SK-N-SH treated with all-trans-retinoic acid at 6 μM for 48 hours (cell line): ENCODE data around the gene KLHL33.

ENCODE experiments used
- ATAC-seq: fragments of 200-7000 bp; cut with Tn5 transposase; 3 replicates; pipeline ENCODE4 v1.9.1; 2020; ENCODE audit warnings: mild to moderate bottlenecking, moderate library complexity
- ARNTL ChIP-seq: fragments of 450-650 bp; formaldehyde crosslinking; IDR thresholded peaks from 2 replicates; pipeline ENCODE4 v1.5.0; 2020; ENCODE audit warnings: low read depth, mild to moderate bottlenecking, moderate library complexity, borderline replicate concordance
- CSDC2 ChIP-seq: fragments of 250-450 bp; sonication (Bioruptor Pico); IDR thresholded peaks from 2 replicates; pipeline ENCODE4 v1.5.0; 2020; ENCODE audit warnings: mild to moderate bottlenecking, moderate library complexity
- ESRRG ChIP-seq: fragments of 250-450 bp; sonication (Bioruptor Pico); IDR thresholded peaks from 2 replicates; pipeline ENCODE4 v1.6.1; 2021; ENCODE audit warnings: mild to moderate bottlenecking
- GLIS3 ChIP-seq: fragments of 250-450 bp; sonication (Bioruptor Pico); IDR thresholded peaks from 2 replicates; pipeline ENCODE4 v1.5.0; 2020; ENCODE audit warnings: mild to moderate bottlenecking, moderate library complexity
- ISL1 ChIP-seq: fragments of 250-450 bp; sonication (Bioruptor Pico); IDR thresholded peaks from 2 replicates; pipeline ENCODE4 v2.1.2; 2022; ENCODE audit warnings: mild to moderate bottlenecking, moderate library complexity
- OSR1 ChIP-seq: fragments of 250-450 bp; sonication (Bioruptor Pico); IDR thresholded peaks from 2 replicates; pipeline ENCODE4 v1.8.0; 2022; ENCODE audit warnings: moderate library complexity, mild to moderate bottlenecking, inconsistent platforms
- PATZ1 ChIP-seq: fragments of 250-450 bp; sonication (Bioruptor Pico); IDR thresholded peaks from 2 replicates; pipeline ENCODE4 v1.8.0; 2020; ENCODE audit warnings: mild to moderate bottlenecking, moderate library complexity, borderline replicate concordance
- PPARA ChIP-seq: fragments of 250-450 bp; sonication (Bioruptor Pico); IDR thresholded peaks from 2 replicates; pipeline ENCODE4 v1.5.0; 2020; ENCODE audit warnings: mild to moderate bottlenecking, borderline replicate concordance
- RARB ChIP-seq: fragments of 250-450 bp; sonication (Bioruptor Pico); IDR thresholded peaks from 2 replicates; pipeline ENCODE4 v1.8.0; 2021; ENCODE audit warnings: mild to moderate bottlenecking, moderate library complexity
- SNAI2 ChIP-seq: fragments of 250-450 bp; sonication (Bioruptor Pico); IDR thresholded peaks from 2 replicates; pipeline ENCODE4 v1.5.0; 2020; ENCODE audit warnings: mild to moderate bottlenecking, moderate library complexity
- TCF4 ChIP-seq: fragments of 250-450 bp; sonication (Bioruptor Pico); IDR thresholded peaks from 2 replicates; pipeline ENCODE4 v1.8.0; 2021; ENCODE audit warnings: mild to moderate bottlenecking, moderate library complexity, borderline replicate concordance
- TOX ChIP-seq: fragments of 250-450 bp; sonication (Bioruptor Pico); IDR thresholded peaks from 2 replicates; pipeline ENCODE4 v1.8.0; 2021; ENCODE audit warnings: mild to moderate bottlenecking, moderate library complexity, borderline replicate concordance
- ZFP3 ChIP-seq: fragments of 250-450 bp; sonication (Bioruptor Pico); IDR thresholded peaks from 2 replicates; pipeline ENCODE4 v1.5.0; 2020; ENCODE audit warnings: mild to moderate bottlenecking, moderate library complexity
- ZFP30 ChIP-seq: fragments of 450-650 bp; formaldehyde crosslinking; IDR thresholded peaks from 2 replicates; pipeline ENCODE4 v1.5.0; 2022; ENCODE audit warnings: mild to moderate bottlenecking, moderate library complexity
- ZNF565 ChIP-seq: fragments of 450-650 bp; formaldehyde crosslinking; conservative IDR thresholded peaks from 2 replicates; pipeline ENCODE4 v1.5.0; 2020; ENCODE audit warnings: low read depth, mild to moderate bottlenecking, moderate library complexity
- ZNF70 ChIP-seq: fragments of 450-650 bp; formaldehyde crosslinking; IDR thresholded peaks from 2 replicates; pipeline ENCODE4 v1.5.0; 2020; ENCODE audit warnings: mild to moderate bottlenecking, moderate library complexity
- TF ChIP-seq, protein P1 (sequence below): fragments of 250-450 bp; sonication (Bioruptor Pico); IDR thresholded peaks from 2 replicates; pipeline ENCODE4 v1.5.1; 2021; ENCODE audit warnings: mild to moderate bottlenecking, moderate library complexity
- TF ChIP-seq, protein P2 (sequence below): fragments of 250-450 bp; sonication (Bioruptor Pico); IDR thresholded peaks from 2 replicates; pipeline ENCODE4 v1.8.0; 2021; ENCODE audit warnings: low read depth, mild to moderate bottlenecking, moderate library complexity, borderline replicate concordance
- TF ChIP-seq, protein P3 (sequence below): fragments of 250-450 bp; sonication (Bioruptor Pico); IDR thresholded peaks from 2 replicates; pipeline ENCODE4 v1.5.1; 2020; ENCODE audit warnings: low read depth, mild to moderate bottlenecking, moderate library complexity

Gene KLHL33

DNA sequence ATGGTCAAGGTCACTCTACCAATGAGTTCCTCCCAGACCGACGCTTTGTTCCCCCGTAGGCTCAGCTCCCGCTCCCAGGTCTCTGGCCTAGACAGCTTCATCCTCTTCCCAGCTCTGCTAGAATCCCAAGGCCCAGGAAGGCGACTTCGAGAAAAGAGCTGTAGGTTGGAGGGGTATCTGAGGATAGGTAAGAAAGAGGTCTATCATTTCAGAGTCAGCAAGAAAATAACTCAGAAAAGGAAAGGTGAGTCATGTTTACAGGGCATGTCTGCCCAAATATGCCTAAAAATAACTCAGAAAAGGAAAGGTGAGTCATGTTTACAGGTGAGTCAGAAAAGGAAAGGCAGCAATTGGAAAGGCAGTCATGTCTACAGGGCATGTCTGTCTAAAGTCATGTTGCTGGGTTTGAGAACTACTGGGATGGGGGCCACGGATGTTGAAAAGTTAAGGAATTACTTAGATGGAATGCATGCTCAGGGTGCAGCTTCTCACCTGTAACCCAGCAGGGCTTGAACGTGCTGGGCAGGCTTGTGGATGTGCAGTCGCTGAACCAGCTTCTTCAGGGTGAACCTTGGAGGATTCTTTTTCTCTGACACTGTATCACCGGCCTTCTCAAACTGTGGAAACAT is 34.9 kb downstream of the KLHL33 start:
- TF ChIP-seq ZNF565, result no peak
- no peak for TF ChIP-seq SNAI2 (CRISPR knock-in tag)
- no peak for TF ChIP-seq ZFP30
- TF ChIP-seq OSR1 (CRISPR knock-in tag), result no peak
- no peak for ATAC-seq

GRCh38 chr14:20400589-20400964 is 35.4 kb downstream of the KLHL33 start:
- TF ChIP-seq SNAI2 (CRISPR knock-in tag), result no peak
- no peak for TF ChIP-seq TOX (CRISPR knock-in tag)
- TF ChIP-seq ZFP30, result no peak
- ATAC-seq, result no peak

DNA sequence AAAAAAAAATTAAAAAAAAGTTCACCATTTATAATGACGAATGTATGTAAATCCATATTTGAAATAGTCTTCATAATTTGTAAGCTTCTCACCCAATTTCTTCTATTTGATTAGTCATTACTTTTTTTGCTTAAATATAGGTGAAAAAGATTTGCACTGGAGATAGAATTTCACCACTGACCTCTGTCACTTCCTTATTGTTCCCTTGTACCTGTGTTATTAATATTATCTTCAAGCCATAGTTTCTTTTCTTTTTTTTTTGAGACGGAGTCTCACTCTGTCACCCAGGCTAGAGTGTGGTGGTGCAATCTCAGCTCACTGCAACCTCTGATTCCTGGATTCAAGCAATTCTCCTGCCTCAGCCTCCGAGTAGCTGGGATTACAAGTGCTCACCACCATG is 38.5 kb downstream of the KLHL33 start:
- no peak for ATAC-seq
- TF ChIP-seq PPARA (CRISPR knock-in tag) (no peak), TCF4 (no peak), OSR1 (CRISPR knock-in tag) (no peak), TOX (CRISPR knock-in tag) (no peak), ZFP3 (no peak), SNAI2 (CRISPR knock-in tag) (no peak)

DNA sequence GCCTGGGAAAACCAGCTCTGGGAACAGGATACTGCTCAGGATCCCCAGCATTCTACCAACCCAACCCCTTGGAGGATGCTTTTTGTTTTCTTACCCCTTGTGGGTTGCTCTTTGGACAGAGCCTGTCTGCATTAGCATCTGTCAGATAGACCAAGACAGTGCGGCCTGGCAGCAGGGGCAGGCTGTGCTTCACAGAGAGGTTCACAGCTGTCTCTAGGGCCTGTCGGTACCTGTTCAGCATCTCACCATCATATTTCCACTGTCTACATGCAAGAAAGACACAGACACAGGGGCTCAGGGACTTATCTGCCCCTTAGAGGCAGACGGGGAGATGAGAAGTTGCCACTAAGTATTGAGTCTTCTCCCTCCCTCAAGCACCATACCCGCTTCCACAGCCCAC is 44.5 kb downstream of the KLHL33 start:
- TF ChIP-seq RARB (CRISPR knock-in tag), result no peak
- TF ChIP-seq, protein P1, sequence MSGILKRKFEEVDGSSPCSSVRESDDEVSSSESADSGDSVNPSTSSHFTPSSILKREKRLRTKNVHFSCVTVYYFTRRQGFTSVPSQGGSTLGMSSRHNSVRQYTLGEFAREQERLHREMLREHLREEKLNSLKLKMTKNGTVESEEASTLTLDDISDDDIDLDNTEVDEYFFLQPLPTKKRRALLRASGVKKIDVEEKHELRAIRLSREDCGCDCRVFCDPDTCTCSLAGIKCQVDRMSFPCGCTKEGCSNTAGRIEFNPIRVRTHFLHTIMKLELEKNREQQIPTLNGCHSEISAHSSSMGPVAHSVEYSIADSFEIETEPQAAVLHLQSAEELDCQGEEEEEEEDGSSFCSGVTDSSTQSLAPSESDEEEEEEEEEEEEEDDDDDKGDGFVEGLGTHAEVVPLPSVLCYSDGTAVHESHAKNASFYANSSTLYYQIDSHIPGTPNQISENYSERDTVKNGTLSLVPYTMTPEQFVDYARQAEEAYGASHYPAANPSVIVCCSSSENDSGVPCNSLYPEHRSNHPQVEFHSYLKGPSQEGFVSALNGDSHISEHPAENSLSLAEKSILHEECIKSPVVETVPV, result no peak
- TF ChIP-seq TCF4, result no peak
- TF ChIP-seq GLIS3 (CRISPR knock-in tag), result no peak
- TF ChIP-seq, protein P2, sequence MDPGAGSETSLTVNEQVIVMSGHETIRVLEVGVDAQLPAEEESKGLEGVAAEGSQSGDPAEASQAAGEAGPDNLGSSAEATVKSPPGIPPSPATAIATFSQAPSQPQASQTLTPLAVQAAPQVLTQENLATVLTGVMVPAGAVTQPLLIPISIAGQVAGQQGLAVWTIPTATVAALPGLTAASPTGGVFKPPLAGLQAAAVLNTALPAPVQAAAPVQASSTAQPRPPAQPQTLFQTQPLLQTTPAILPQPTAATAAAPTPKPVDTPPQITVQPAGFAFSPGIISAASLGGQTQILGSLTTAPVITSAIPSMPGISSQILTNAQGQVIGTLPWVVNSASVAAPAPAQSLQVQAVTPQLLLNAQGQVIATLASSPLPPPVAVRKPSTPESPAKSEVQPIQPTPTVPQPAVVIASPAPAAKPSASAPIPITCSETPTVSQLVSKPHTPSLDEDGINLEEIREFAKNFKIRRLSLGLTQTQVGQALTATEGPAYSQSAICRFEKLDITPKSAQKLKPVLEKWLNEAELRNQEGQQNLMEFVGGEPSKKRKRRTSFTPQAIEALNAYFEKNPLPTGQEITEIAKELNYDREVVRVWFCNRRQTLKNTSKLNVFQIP, result no peak
- TF ChIP-seq, protein P3, sequence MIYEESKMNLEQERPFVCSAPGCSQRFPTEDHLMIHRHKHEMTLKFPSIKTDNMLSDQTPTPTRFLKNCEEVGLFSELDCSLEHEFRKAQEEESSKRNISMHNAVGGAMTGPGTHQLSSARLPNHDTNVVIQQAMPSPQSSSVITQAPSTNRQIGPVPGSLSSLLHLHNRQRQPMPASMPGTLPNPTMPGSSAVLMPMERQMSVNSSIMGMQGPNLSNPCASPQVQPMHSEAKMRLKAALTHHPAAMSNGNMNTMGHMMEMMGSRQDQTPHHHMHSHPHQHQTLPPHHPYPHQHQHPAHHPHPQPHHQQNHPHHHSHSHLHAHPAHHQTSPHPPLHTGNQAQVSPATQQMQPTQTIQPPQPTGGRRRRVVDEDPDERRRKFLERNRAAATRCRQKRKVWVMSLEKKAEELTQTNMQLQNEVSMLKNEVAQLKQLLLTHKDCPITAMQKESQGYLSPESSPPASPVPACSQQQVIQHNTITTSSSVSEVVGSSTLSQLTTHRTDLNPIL (CRISPR knock-in tag), result no peak
- no peak for TF ChIP-seq ESRRG (CRISPR knock-in tag)
- no peak for TF ChIP-seq ZNF70 (CRISPR knock-in tag)
- TF ChIP-seq SNAI2 (CRISPR knock-in tag), result no peak
- TF ChIP-seq ARNTL (CRISPR knock-in tag), result no peak
- TF ChIP-seq ISL1 (CRISPR knock-in tag), result no peak
- no peak for TF ChIP-seq CSDC2 (CRISPR knock-in tag)
- TF ChIP-seq OSR1 (CRISPR knock-in tag), result no peak
- no peak for TF ChIP-seq PATZ1
- no peak for ATAC-seq

GRCh38 chr14:20388159-20388558 is 47.8 kb downstream of the KLHL33 start:
- ATAC-seq, result no peak
- TF ChIP-seq, protein P2, result no peak
- TF ChIP-seq CSDC2 (CRISPR knock-in tag) (no peak), ZFP30 (no peak)
- TF ChIP-seq, protein P3 (CRISPR knock-in tag), result no peak
